Measurements from ENCODE around the gene PDZD11.
"Not testable (repeated sequence)": the region's sequence is repeated elsewhere in the genome, so short reads cannot be mapped to it uniquely, and the experiment has no call there.

Gene PDZD11

GRCh38 chrX:70255452-70255851, 34.3 kb downstream of the PDZD11 start:
- DNase-seq = no peak

- no peak for DNase-seq
These were observed 34.8 kb downstream of the PDZD11 start for GRCh38 chrX:70254909-70255308.

- no peak for DNase-seq
These were observed 35.7 kb downstream of the PDZD11 start for GRCh38 chrX:70254063-70254400.

- no peak for DNase-seq
These were observed 36.2 kb downstream of the PDZD11 start for GRCh38 chrX:70253377-70254062.

- no peak for DNase-seq
These were observed 37.2 kb downstream of the PDZD11 start for GRCh38 chrX:70252491-70252890.

GRCh38 chrX:70247252-70247651, 42.5 kb downstream of the PDZD11 start:
- DNase-seq = no peak

GRCh38 chrX:70244881-70245280, 44.8 kb downstream of the PDZD11 start:
- no peak for DNase-seq

GRCh38 chrX:70243601-70244000, 46.1 kb downstream of the PDZD11 start:
- not testable (repeated sequence) for DNase-seq

GRCh38 chrX:70241501-70241900, 48.2 kb downstream of the PDZD11 start:
- no peak for DNase-seq

GRCh38 chrX:70240751-70241150, 49.0 kb downstream of the PDZD11 start:
- no peak for DNase-seq
